GM12892 (cell line): ENCODE measurements around the gene DAZAP2.

Experiments
- POLR2A ChIP-seq: IDR thresholded peaks from 2 replicates; pipeline ENCODE4 v1.6.1; 2011; ENCODE audit warnings: low read depth, low read length, control low read depth
- POLR2AphosphoS5 ChIP-seq: IDR thresholded peaks from 2 replicates; pipeline ENCODE4 v1.6.1; 2011; ENCODE audit warnings: low read depth, low read length, control low read depth
- TAF1 ChIP-seq: IDR thresholded peaks from 2 replicates; pipeline ENCODE4 v1.6.1; 2011; ENCODE audit warnings: low read depth, mild to moderate bottlenecking, control low read depth, low read length, borderline replicate concordance

GRCh38 chr12:51238510-51239334, at the start of gene DAZAP2:
- TF ChIP-seq TAF1, result peak; percentile 41
- TF ChIP-seq POLR2A, result peak; percentile 90
- TF ChIP-seq POLR2AphosphoS5, result peak; percentile 96
